Stomach smooth muscle (tissue), 2 donors: ENCODE measurements around the gene GPR34.
"Not testable (repeated sequence)": the region's sequence is repeated elsewhere in the genome, so short reads cannot be mapped to it uniquely, and the experiment has no call there.

Source experiments
- H3K27ac ChIP-seq: one replicate; pipeline ENCODE4 v1.7.0; 2013; ENCODE audit warnings: mild to moderate bottlenecking, low read length, inconsistent platforms
- H3K27me3 ChIP-seq, 2 donors: one replicate each; pipeline ENCODE4 v1.7.0; 2013; ENCODE audit warnings: low read length in 2 of 2; ENCODE audit not compliant: insufficient read depth in 2 of 2, control insufficient read depth in 1 of 2
- H3K36me3 ChIP-seq, 2 donors: one replicate each; pipeline ENCODE4 v1.7.0; 2013; ENCODE audit warnings: low read length in 2 of 2; ENCODE audit not compliant: control insufficient read depth in 2 of 2, insufficient read depth in 2 of 2
- H3K4me1 ChIP-seq: one replicate; pipeline ENCODE4 v1.7.0; 2013; ENCODE audit warnings: low read length; ENCODE audit not compliant: control insufficient read depth, insufficient read depth
- H3K4me3 ChIP-seq, 2 donors: one replicate each; pipeline ENCODE4 v1.7.0; 2013; ENCODE audit warnings: low read length in 2 of 2
- H3K9ac ChIP-seq, 2 donors: one replicate each; pipeline ENCODE4 v1.7.0; 2013; ENCODE audit warnings: low read length in 2 of 2, mild to moderate bottlenecking in 1 of 2
- H3K9me3 ChIP-seq, 2 donors: one replicate each; pipeline ENCODE4 v1.7.0; 2013; ENCODE audit warnings: low read length in 2 of 2; ENCODE audit not compliant: control insufficient read depth in 2 of 2
- donor health status: healthy.
- donor health status: Pancreatic carcinoma.

The GPR34 gene, protein sequence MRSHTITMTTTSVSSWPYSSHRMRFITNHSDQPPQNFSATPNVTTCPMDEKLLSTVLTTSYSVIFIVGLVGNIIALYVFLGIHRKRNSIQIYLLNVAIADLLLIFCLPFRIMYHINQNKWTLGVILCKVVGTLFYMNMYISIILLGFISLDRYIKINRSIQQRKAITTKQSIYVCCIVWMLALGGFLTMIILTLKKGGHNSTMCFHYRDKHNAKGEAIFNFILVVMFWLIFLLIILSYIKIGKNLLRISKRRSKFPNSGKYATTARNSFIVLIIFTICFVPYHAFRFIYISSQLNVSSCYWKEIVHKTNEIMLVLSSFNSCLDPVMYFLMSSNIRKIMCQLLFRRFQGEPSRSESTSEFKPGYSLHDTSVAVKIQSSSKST

DNA sequence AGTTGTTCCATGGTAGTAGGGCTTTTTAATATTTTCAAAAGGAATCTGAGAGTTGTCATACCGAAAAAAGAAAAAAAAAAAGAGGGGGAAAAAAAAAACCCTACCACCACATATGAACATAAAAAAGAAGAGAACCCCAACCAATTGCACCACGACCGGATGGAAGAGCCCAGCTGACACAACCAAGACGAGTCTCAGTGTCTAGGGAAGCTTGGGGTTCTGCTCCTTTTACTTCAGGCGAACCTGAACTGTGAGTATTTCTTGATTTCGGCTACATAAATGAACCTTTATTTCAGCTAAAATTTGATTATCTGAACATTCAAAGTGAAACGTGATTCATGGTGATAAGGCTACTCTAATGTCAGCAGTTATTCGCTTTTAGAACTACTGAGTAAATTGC, at the start of gene GPR34:
Gene GPR34, plus strand, starts transcription at position 139 of the 400 bp plus-strand sequence. CDS start 6,661 bp downstream, outside the sequence.
- Histone ChIP-seq H3K4me1 (no peaks in the 10 kb centered on the region), H3K27me3 (no peaks in the 10 kb centered on the region), H3K4me3 (no peak within 1 kb of the TSS), H3K9me3 (no peaks in the 10 kb centered on the region), H3K9ac (no peak within 1 kb of the TSS), H3K36me3 (no peaks in the 10 kb centered on the region), H3K27ac (no peak within 1 kb of the TSS)

- H3K4me1 ChIP-seq, H3K27ac ChIP-seq, H3K4me3 ChIP-seq, H3K27me3 ChIP-seq, H3K36me3 ChIP-seq, H3K9ac ChIP-seq, H3K9me3 ChIP-seq: not testable (repeated sequence)
Observed at GRCh38 chrX:41646201-41646600, 42.6 kb upstream of the GPR34 start.

- no peak overlapping the region for H3K9ac ChIP-seq
- H3K4me1 ChIP-seq: no peaks in the 10 kb centered on the region
- peaks cover 6 to 8% of the 10 kb centered on the region in 2 donors for H3K36me3 ChIP-seq
- H3K27ac ChIP-seq: no peak overlapping the region
- H3K4me3 ChIP-seq: no peak overlapping the region
- H3K9me3 ChIP-seq: no peaks in the 10 kb centered on the region
- peaks cover 0 to 8% of the 10 kb centered on the region in 2 donors for H3K27me3 ChIP-seq
Observed at GRCh38 chrX:41653125-41653524, 35.6 kb upstream of the GPR34 start.

DNA sequence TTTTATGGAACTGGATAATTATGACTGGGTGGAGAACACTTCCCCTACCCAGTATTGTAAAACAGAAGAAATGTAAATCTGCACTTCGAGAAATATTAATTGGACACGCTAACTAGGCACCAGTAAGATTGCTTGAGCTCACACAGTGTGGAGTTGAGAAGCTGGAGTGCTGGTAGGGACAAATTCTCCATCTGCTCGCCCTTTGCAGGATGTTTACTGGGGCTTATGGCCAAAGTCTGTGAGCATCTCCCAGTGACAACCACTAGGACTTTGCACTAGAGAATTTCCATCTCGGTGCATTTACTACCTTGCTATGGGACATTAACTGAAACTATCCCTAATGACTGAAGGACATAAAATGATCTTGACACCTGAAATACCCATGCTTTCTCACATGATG, 33.7 kb upstream of the GPR34 start:
- Histone ChIP-seq H3K27me3 (peaks cover 0 to 8% of the 10 kb centered on the region in 2 donors), H3K36me3 (peaks cover 13 to 14% of the 10 kb centered on the region in 2 donors), H3K9me3 (no peaks in the 10 kb centered on the region), H3K9ac (no peak overlapping the region), H3K27ac (no peak overlapping the region), H3K4me3 (no peak overlapping the region), H3K4me1 (no peaks in the 10 kb centered on the region)

DNA sequence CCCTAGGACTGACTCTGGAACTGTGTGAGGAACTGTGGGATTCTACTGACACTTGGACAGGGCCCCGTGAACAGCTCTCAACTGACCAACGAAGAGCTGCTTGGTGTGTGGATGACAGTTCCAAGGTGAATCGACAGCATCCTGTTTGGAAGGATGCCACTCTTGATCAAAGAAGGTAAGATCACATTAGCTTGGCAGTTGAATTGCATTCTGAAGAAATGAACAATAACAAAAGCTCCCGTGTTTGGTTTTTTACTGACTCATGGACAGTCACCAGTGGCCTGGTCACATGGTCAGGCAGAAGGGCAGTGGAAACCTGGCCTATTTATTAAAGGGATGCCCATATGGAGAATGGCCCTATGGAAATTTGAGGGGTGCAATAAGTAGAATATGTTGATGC, 33.1 kb upstream of the GPR34 start:
- H3K9ac ChIP-seq: no peak overlapping the region
- H3K27ac ChIP-seq: no peak overlapping the region
- peaks cover 13 to 14% of the 10 kb centered on the region in 2 donors for H3K36me3 ChIP-seq
- no peaks in the 10 kb centered on the region for H3K9me3 ChIP-seq
- no peak overlapping the region for H3K4me3 ChIP-seq
- H3K27me3 ChIP-seq: peaks cover 0 to 8% of the 10 kb centered on the region in 2 donors
- H3K4me1 ChIP-seq: no peaks in the 10 kb centered on the region

DNA sequence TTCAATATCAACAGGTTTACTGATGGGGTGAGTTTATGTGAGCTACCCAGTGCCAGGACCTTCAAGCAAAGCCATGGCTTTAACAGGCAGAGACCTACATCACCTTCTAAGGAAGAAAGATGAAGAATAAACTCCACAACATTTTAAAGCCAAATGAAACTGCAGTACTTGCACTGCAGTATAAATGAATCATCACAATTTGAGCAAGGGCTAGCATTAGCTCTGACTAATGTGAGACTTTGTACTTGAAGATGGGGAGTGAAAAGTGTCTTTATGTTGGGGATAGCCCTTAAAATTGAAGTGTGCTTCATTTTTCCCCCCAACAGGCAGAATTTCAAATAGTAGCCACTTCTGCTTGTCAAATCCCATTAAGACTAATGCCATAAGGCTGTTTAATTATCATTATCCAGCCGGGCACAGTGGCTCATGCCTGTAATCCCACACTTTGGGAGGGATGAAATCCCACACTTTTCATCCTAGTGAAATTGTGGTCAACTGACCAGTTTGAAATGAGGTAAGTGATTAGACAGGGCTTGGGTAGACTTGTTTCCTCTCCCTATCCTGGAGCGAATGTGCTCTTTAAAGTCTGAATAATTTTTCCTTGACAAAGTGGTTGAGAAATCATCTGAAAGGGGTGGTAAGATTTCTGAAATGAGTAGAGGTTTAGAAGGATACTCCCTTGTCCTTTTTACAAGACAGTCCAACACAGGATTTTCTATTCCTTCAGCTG, 27.2 kb upstream of the GPR34 start:
- Histone ChIP-seq H3K4me3 (no peak overlapping the region), H3K27ac (no peak overlapping the region), H3K4me1 (no peaks in the 10 kb centered on the region), H3K9ac (no peak overlapping the region), H3K27me3 (no peaks in the 10 kb centered on the region), H3K36me3 (peaks cover 6 to 8% of the 10 kb centered on the region in 2 donors), H3K9me3 (no peaks in the 10 kb centered on the region)

DNA sequence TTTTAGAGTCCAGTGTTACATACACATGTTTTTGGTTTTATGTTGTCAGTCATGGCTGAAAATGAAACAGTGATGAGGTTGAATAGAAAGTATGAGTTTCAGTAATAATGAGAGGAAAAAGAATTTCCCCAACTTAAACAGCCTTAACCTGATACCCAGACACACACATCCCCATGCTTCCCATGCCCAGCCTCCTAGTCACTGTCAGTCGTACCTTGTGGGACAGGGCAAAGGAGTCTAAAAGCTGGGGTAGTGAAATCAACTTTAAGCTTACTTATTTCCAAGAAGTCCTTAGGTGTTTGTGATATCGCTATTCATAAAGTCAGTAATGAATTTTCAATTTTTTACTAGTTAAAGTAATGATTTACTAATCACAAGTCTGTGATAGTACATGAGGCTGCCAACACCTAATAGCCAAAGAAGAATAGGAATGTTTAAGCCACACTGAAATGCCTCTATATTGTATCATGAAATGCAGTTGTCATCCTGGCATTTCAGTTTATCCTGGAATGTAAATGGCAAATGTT, 24.3 kb upstream of the GPR34 start:
- Histone ChIP-seq H3K27ac (no peak overlapping the region), H3K4me1 (no peaks in the 10 kb centered on the region)

GRCh38 chrX:41664908-41665307, 23.9 kb upstream of the GPR34 start:
- Histone ChIP-seq H3K36me3 (no peaks in the 10 kb centered on the region), H3K9ac (no peak overlapping the region), H3K27ac (no peak overlapping the region), H3K4me1 (no peaks in the 10 kb centered on the region), H3K27me3 (no peaks in the 10 kb centered on the region), H3K4me3 (no peak overlapping the region), H3K9me3 (no peaks in the 10 kb centered on the region)

More for the DNA sequence above, 24.3 kb upstream of the GPR34 start:
- no peak overlapping the region for H3K9ac ChIP-seq
- H3K36me3 ChIP-seq: no peaks in the 10 kb centered on the region
- no peaks in the 10 kb centered on the region for H3K27me3 ChIP-seq
- H3K4me3 ChIP-seq: no peak overlapping the region
- no peaks in the 10 kb centered on the region for H3K9me3 ChIP-seq

DNA sequence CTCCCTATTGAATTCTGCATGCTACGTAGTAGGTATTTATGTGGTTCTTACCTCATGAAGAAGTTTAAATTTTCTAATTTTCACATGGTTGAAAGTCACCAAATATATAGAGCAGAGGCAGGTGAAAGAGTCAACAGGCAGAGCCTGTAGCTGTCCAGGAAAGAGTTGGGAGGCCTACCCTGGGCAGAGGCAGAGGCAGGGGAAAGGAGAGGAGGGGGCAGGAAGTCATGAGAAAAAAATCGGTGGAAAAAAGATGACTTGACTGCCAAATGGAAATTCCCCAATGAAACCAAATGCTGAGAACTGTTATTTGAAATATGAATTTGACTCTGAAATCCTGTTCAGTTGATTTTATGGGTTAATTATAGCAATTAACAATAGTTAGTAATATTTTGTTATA, 23.1 kb upstream of the GPR34 start:
- Histone ChIP-seq H3K27me3 (no peaks in the 10 kb centered on the region), H3K27ac (no peak overlapping the region), H3K36me3 (no peaks in the 10 kb centered on the region), H3K9me3 (no peaks in the 10 kb centered on the region), H3K4me3 (no peak overlapping the region), H3K9ac (no peak overlapping the region), H3K4me1 (no peaks in the 10 kb centered on the region)

DNA sequence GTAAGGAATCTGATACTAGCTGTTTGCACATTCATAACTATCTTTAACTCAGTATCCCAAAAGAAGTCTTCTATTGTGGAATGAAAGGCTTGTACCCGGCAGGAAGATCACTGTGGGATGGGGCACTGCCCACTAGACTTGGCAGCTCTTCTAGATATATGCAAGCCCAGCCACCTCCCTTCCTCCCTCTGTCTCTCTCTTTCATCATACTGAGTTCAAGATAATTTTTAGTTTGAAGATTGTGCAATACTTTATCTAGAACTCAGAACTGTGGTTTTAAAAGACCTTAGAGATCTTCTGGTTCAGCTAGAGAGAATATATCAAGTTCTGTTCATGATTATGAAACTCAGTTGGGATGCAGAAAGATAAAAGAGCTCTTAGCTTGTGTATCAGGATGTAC, 22.5 kb upstream of the GPR34 start:
- Histone ChIP-seq H3K4me3 (no peak overlapping the region), H3K27me3 (no peaks in the 10 kb centered on the region), H3K27ac (no peak overlapping the region), H3K9me3 (no peaks in the 10 kb centered on the region), H3K36me3 (no peaks in the 10 kb centered on the region), H3K9ac (no peak overlapping the region), H3K4me1 (no peaks in the 10 kb centered on the region)

DNA sequence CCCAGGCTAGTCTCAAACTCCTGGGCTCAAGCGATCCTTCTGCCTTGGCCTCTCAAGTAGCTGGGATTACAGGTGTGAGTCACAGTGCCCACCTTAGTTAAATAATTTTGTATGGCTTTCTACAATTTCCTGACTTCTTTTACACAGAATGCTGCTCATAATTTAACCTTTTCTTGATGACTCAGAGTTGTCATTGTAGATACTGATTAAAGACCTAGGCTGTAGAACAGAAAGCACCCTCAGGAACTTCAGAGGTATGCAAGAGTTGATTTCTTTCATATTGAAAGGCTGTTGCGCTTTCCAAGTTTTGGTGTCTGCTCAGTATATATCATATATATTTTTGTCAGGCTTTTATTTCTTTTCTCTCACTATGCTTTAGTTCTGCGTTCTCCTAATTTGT, 21.1 kb upstream of the GPR34 start:
- H3K9me3 ChIP-seq: no peaks in the 10 kb centered on the region
- H3K36me3 ChIP-seq: no peaks in the 10 kb centered on the region
- no peaks in the 10 kb centered on the region for H3K27me3 ChIP-seq
- H3K9ac ChIP-seq: no peak overlapping the region
- no peak overlapping the region for H3K4me3 ChIP-seq
- no peak overlapping the region for H3K27ac ChIP-seq
- no peaks in the 10 kb centered on the region for H3K4me1 ChIP-seq
